SK-N-SH (cell line): ENCODE results near the gene PLCG1. TPM values are rescaled to one million over a fixed set of nuclear protein-coding genes. Genes with fewer than 3 reads are reported as not detected.
"Not testable (repeated sequence)": the region's sequence is repeated elsewhere in the genome, so short reads cannot be mapped to it uniquely, and the experiment has no call there.

Source experiments
- CTCF ChIA-PET: fragments of 300-600, 350-600 bp; formaldehyde crosslinking; extraction: SDS; loops from one replicate; lab custom pipeline; 2021; lab: Yijun Ruan, JAX
- POLR2A ChIA-PET: fragments of 350-600 bp; sonication (Branson Sonifier 250); formaldehyde crosslinking; extraction: SDS; loops from one replicate; lab custom pipeline; 2020; ENCODE audit warnings: antibody characterized with exemption, inconsistent platforms; lab: Yijun Ruan, JAX
- DNase-seq: peaks from one replicate; pipeline ENCODE4 v3.0.0; 2012
- H2AFZ ChIP-seq: fragments of 200-600 bp; sonication (generic); 2 replicates; pipeline ENCODE4 v1.8.1; 2016; ENCODE audit warnings: antibody characterized with exemption, mild to moderate bottlenecking, low read depth
- H3F3A ChIP-seq: fragments of 200-600 bp; sonication (generic); replicated peaks from 2 replicates; pipeline ENCODE3; 2016; ENCODE audit warnings: antibody characterized with exemption, mild to moderate bottlenecking; ENCODE audit not compliant: insufficient read depth
- H3K27ac ChIP-seq, 2 experiments: fragments of 200-500 bp in 1 of 2; fragments of 200-600 bp in 1 of 2; sonication (Bioruptor generic) in 1 of 2; sonication (generic), shearing (Covaris generic) in 1 of 2; 2 replicates each; pipeline versions ENCODE4 v1.5.1 to v1.6.1; 2014 to 2016; ENCODE audit warnings: low read depth in 2 of 2, inconsistent platforms in 1 of 2, low read length in 1 of 2, mild to moderate bottlenecking in 1 of 2, mixed read lengths in 1 of 2
- H3K27me3 ChIP-seq: fragments of 200-600 bp; sonication (generic), shearing (Covaris generic); 2 replicates; pipeline ENCODE4 v1.6.1; 2016; ENCODE audit warnings: mixed run types; ENCODE audit not compliant: insufficient read depth
- H3K36me3 ChIP-seq, 2 experiments: fragments of 200-500 bp in 1 of 2; fragments of 200-600 bp in 1 of 2; sonication (Bioruptor generic) in 1 of 2; sonication (generic) in 1 of 2; replicated peaks in 1 of 2; 2 replicates each; pipeline versions ENCODE3 to v1.5.1; 2014 to 2016; ENCODE audit warnings: low read length in 1 of 2, mild to moderate bottlenecking in 1 of 2; ENCODE audit not compliant: insufficient read depth in 2 of 2, control insufficient read depth in 1 of 2
- H3K4me1 ChIP-seq, 2 experiments: fragments of 200-500 bp in 1 of 2; fragments of 200-600 bp in 1 of 2; sonication (Bioruptor generic) in 1 of 2; sonication (generic), shearing (Covaris generic) in 1 of 2; 2 replicates each; pipeline versions ENCODE4 v1.5.1 to v1.6.1; 2014 to 2016; ENCODE audit warnings: low read depth in 1 of 2, low read length in 1 of 2, mixed run types in 1 of 2; ENCODE audit not compliant: insufficient read depth in 2 of 2, control insufficient read depth in 1 of 2
- H3K4me2 ChIP-seq: fragments of 200-600 bp; sonication (generic), shearing (Covaris generic); 2 replicates; pipeline ENCODE4 v1.6.1; 2017; ENCODE audit warnings: mixed run types
- H3K4me3 ChIP-seq, 2 experiments: fragments of 200-500 bp in 1 of 2; fragments of 200-600 bp in 1 of 2; sonication (Bioruptor generic) in 1 of 2; sonication (generic), shearing (Covaris generic) in 1 of 2; 2 replicates each; pipeline versions ENCODE4 v1.5.1 to v1.8.1; 2014 to 2016; ENCODE audit warnings: low read depth in 2 of 2, inconsistent platforms in 1 of 2, low read length in 1 of 2, mild to moderate bottlenecking in 1 of 2, mixed read lengths in 1 of 2, moderate library complexity in 1 of 2
- H3K79me2 ChIP-seq: fragments of 200-600 bp; sonication (generic); 2 replicates; pipeline ENCODE4 v1.8.1; 2017; ENCODE audit warnings: mild to moderate bottlenecking; ENCODE audit not compliant: insufficient read depth
- H3K9ac ChIP-seq: fragments of 200-600 bp; sonication (generic); 2 replicates; pipeline ENCODE4 v1.6.1; 2017; ENCODE audit warnings: mixed run types
- H3K9me2 ChIP-seq: fragments of 200-600 bp; sonication (generic); 2 replicates; pipeline ENCODE4 v1.6.1; 2017; ENCODE audit warnings: mixed run types
- H3K9me3 ChIP-seq: fragments of 200-600 bp; sonication (generic); 2 replicates; pipeline ENCODE4 v1.6.1; 2017; ENCODE audit warnings: mixed run types, mild to moderate bottlenecking, moderate library complexity
- H4K20me1 ChIP-seq: fragments of 200-600 bp; sonication (generic); 2 replicates; pipeline ENCODE4 v1.6.1; 2017; ENCODE audit warnings: mild to moderate bottlenecking, mixed run types; ENCODE audit not compliant: insufficient read depth
- CTCF ChIP-seq: fragments of 200-600 bp; sonication (generic); IDR thresholded peaks from 2 replicates; pipeline ENCODE4 v1.6.1; 2017; ENCODE audit warnings: antibody characterized with exemption, mild to moderate bottlenecking, moderate library complexity
- FOXM1 ChIP-seq: IDR thresholded peaks from 2 replicates; pipeline ENCODE4 v1.4.0; 2012; ENCODE audit warnings: low read depth, mild to moderate bottlenecking
- MEF2A ChIP-seq: IDR thresholded peaks from 2 replicates; pipeline ENCODE4 v1.4.0; 2012; ENCODE audit warnings: low read depth, borderline replicate concordance
- MXI1 ChIP-seq: IDR thresholded peaks from 2 replicates; pipeline ENCODE4 v1.6.1; 2012; ENCODE audit warnings: mild to moderate bottlenecking, low read depth, low read length, improper control_type of control experiment
- NFIC ChIP-seq: IDR thresholded peaks from 2 replicates; pipeline ENCODE4 v1.4.0; 2012; ENCODE audit warnings: borderline replicate concordance
- PBX3 ChIP-seq: IDR thresholded peaks from 2 replicates; pipeline ENCODE4; 2012
- SIN3A ChIP-seq: IDR thresholded peaks from 2 replicates; pipeline ENCODE4 v1.6.1; 2012; ENCODE audit warnings: low read depth, mild to moderate bottlenecking, low read length, moderate library complexity, borderline replicate concordance
- TCF12 ChIP-seq: IDR thresholded peaks from 2 replicates; pipeline ENCODE4 v1.4.0; 2012
- ZBTB33 ChIP-seq: IDR thresholded peaks from 2 replicates; pipeline ENCODE4 v1.4.0; 2012; ENCODE audit warnings: low read depth, borderline replicate concordance
- WGBS: methylation state at CpG from one replicate; pipeline ENCODE4 v1.1.6; 2017; ENCODE audit warnings: low lambda C conversion rate; 5-methylcytosine and 5-hydroxymethylcytosine counted together
- polyA plus RNA-seq, 3 experiments: library from polyadenylated mRNA; depleted of rRNA; stranded (reverse); fragments of >200 nt; gene quantifications; 2 replicates each; pipeline ENCODE4 v1.2.3, GENCODE V29; 2012

The PLCG1 gene
- polyA plus RNA-seq, 1 of the 3 experiments (the other 2 are of a cell fraction) = 81.4 TPM

- H3K4me1 ChIP-seq, H4K20me1 ChIP-seq, H2AFZ ChIP-seq, H3K9me2 ChIP-seq, DNase-seq, H3K9ac ChIP-seq, H3K27me3 ChIP-seq, H3F3A ChIP-seq, H3K4me3 ChIP-seq, POLR2A ChIA-PET, H3K9me3 ChIP-seq, H3K79me2 ChIP-seq: not testable (repeated sequence)
- Histone ChIP-seq H3K27ac (0 out of 4 replicates have a peak overlapping the region, but pooled peaks of 1 of the 2 experiments have one; percentile 17), H3K36me3 (peaks cover 81 to 90% of the 10 kb centered on the region in 2 experiments), H3K4me2 (0 out of 2 replicates have a peak overlapping the region, but pooled peaks have one; percentile 2)
- WGBS = 92% methylated on average over 6 of the region's 6 CpGs
- TF ChIP-seq CTCF = peak; percentile 31
- TF ChIP-seq, all 33 proteins: peak for 1; not testable (repeated sequence) for 32
- CTCF ChIA-PET = interaction anchor here (1.2 to 1.6 kb wide), 2 partner anchors 16 to 20 kb away, joined by 3 to 7 read pairs; no protein-coding TSS in a partner anchor
Measured at GRCh38 chr20:41118159-41118558, 19.2 kb upstream of the PLCG1 start.

- Histone ChIP-seq H2AFZ (no peak overlapping the region), H3K36me3 (peaks cover 81 to 90% of the 10 kb centered on the region in 2 experiments), H3K4me3 (no peak overlapping the region), H3K4me2 (0 out of 2 replicates have a peak overlapping the region, but pooled peaks have one; percentile 2), H3K9me3 (no peaks in the 10 kb centered on the region), H3F3A (no peaks in the 10 kb centered on the region), H3K27ac (0 out of 4 replicates have a peak overlapping the region, but pooled peaks of 1 of the 2 experiments have one; percentile 17), H3K9ac (no peak overlapping the region), H4K20me1 (0 out of 2 replicates have a peak, but pooled peaks cover 4% of the 10 kb centered on the region), H3K27me3 (no peaks in the 10 kb centered on the region), H3K4me1 (peaks cover 0 to 4% of the 10 kb centered on the region in 2 experiments; a peak in 2 of 4 replicates), H3K79me2 (no peaks in the 10 kb centered on the region), H3K9me2 (no peaks in the 10 kb centered on the region)
- POLR2A ChIA-PET = no interaction called here
- CTCF ChIA-PET = interaction anchor here (0.7 to 1.6 kb wide), 3 partner anchors 16 to 119 kb away, joined by 3 to 7 read pairs (median 4); no protein-coding TSS in a partner anchor
- no peak for DNase-seq
- TF ChIP-seq TCF12 (no peak), NFIC (peak; percentile 33; the same call in 1 of the 2 replicates)
- WGBS = 74% methylated on average over 3 of the region's 3 CpGs
Measured at GRCh38 chr20:41118632-41119031, 18.7 kb upstream of the PLCG1 start.

- Histone ChIP-seq H2AFZ (no peak overlapping the region), H3K4me2 (no peak overlapping the region), H3K9me2 (no peaks in the 10 kb centered on the region), H3K9me3 (no peaks in the 10 kb centered on the region), H4K20me1 (0 out of 2 replicates have a peak, but pooled peaks cover 4% of the 10 kb centered on the region), H3K79me2 (no peaks in the 10 kb centered on the region), H3K27me3 (no peaks in the 10 kb centered on the region), H3K4me1 (peaks cover 0 to 4% of the 10 kb centered on the region in 2 experiments; a peak in 2 of 4 replicates), H3F3A (peaks cover under 1% of the 10 kb centered on the region), H3K27ac (no peak overlapping the region), H3K36me3 (peaks cover 79 to 86% of the 10 kb centered on the region in 2 experiments), H3K9ac (no peak overlapping the region), H3K4me3 (no peak overlapping the region)
- DNase-seq = no peak
- ChIA-PET CTCF (interaction anchor here (0.6 to 1.6 kb wide), 4 partner anchors 15 to 146 kb away, joined by 3 to 7 read pairs (median 4); no protein-coding TSS in a partner anchor), POLR2A (no interaction called here)
- 88% methylated on average over 7 of the region's 7 CpGs for WGBS
- TF ChIP-seq NFIC = no peak
- no peak for TF ChIP-seq SIN3A
- TF ChIP-seq FOXM1 = no peak
- no peak for TF ChIP-seq MEF2A
- no peak for TF ChIP-seq ZBTB33
- TF ChIP-seq MXI1 = no peak
- no peak for TF ChIP-seq PBX3
- TF ChIP-seq CTCF = no peak
Measured at GRCh38 chr20:41119614-41120561, 17.5 kb upstream of the PLCG1 start.
